B cell (primary cell): ENCODE measurements around the gene RETREG1.

ENCODE experiments used
- EZH2 ChIP-seq: IDR thresholded peaks from 2 replicates; pipeline ENCODE4 v1.6.1; 2012; ENCODE audit warnings: borderline replicate concordance, low read depth, mild to moderate bottlenecking, moderate library complexity, low read length; ENCODE audit not compliant: insufficient read depth, poor library complexity, severe bottlenecking
- TF ChIP-seq, protein P1 (sequence below): fragments of 200-600 bp; IDR thresholded peaks from one replicate; pipeline ENCODE4 v1.8.0; 2022; ENCODE audit warnings: antibody characterized with exemption, mild to moderate bottlenecking

DNA sequence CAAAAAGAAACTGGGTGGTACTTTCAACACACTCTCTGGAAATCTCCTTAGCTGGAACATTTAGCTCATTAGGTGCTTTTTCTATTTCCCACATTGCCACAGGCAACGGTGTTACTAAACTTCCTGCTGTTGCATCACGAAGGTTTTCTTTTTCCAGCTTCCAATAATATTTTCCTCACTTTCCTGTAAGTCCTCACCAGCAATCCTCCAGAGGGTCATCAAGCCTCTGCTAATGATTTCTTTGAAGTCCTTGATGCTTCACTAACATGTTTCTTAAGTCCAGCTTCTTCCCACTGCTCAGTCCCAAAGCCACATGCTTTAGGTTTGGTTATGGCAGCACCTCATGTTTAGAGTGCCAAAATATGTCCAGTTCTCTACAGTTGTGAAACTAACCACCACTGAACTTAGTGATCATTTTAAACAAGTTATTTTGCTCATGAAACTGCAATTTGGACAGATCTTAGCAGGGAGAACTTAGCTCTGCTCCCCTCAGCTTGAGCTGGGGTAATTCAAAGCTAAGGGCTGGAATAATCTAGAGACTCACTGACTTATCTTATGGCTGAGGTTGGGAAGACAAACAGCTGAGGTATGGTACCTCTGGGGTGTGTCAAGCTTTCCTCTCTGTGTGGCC is 39.9 kb upstream of the RETREG1 start:
- TF ChIP-seq EZH2, result no peak
- TF ChIP-seq, protein P1, sequence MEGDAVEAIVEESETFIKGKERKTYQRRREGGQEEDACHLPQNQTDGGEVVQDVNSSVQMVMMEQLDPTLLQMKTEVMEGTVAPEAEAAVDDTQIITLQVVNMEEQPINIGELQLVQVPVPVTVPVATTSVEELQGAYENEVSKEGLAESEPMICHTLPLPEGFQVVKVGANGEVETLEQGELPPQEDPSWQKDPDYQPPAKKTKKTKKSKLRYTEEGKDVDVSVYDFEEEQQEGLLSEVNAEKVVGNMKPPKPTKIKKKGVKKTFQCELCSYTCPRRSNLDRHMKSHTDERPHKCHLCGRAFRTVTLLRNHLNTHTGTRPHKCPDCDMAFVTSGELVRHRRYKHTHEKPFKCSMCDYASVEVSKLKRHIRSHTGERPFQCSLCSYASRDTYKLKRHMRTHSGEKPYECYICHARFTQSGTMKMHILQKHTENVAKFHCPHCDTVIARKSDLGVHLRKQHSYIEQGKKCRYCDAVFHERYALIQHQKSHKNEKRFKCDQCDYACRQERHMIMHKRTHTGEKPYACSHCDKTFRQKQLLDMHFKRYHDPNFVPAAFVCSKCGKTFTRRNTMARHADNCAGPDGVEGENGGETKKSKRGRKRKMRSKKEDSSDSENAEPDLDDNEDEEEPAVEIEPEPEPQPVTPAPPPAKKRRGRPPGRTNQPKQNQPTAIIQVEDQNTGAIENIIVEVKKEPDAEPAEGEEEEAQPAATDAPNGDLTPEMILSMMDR, result no peak
